Right atrium auricular region (tissue), 2 donors: ENCODE data around the gene RAPGEFL1. TPM values are rescaled to one million over a fixed set of nuclear protein-coding genes. Genes with fewer than 3 reads are reported as not detected.

Experiments used
- DNase-seq: peaks from one replicate; pipeline ENCODE4 v3.0.0-alpha.2; 2019; ENCODE audit warnings: low spot score
- H3K27ac ChIP-seq, 2 donors: fragments of 200-600 bp; sonication (generic); 1 replicate in 1 of 2; 2 replicates in 1 of 2; pipeline ENCODE4 v1.5.1; 2016 to 2019
- H3K27me3 ChIP-seq, 2 donors: fragments of 200-600 bp; sonication (generic); one replicate each; pipeline versions ENCODE4 v1.5.1 to v1.6.0; 2017 to 2019
- H3K36me3 ChIP-seq: fragments of 200-600 bp; sonication (generic); one replicate; pipeline ENCODE4 v1.5.1; 2016
- H3K4me1 ChIP-seq, 2 donors: fragments of 200-600 bp; sonication (generic); one replicate each; pipeline versions ENCODE4 v1.5.1 to v1.6.0; 2017 to 2019
- H3K4me3 ChIP-seq, 2 donors: fragments of 200-600 bp; sonication (generic); 1 replicate in 1 of 2; 2 replicates in 1 of 2; pipeline ENCODE4 v1.5.1; 2017 to 2019; ENCODE audit warnings: mild to moderate bottlenecking in 1 of 2, moderate library complexity in 1 of 2
- H3K9me3 ChIP-seq, 2 donors: fragments of 200-600 bp; sonication (generic); one replicate each; pipeline ENCODE4 v1.5.1; 2019
- CTCF ChIP-seq, 2 donors: fragments of 200-600 bp; sonication (generic); IDR thresholded peaks; one replicate each; pipeline ENCODE4 v1.5.1; 2019; ENCODE audit warnings: antibody characterized with exemption in 2 of 2
- microRNA-seq, 2 donors: library from miRNA; unstranded; fragments of <30 nt; microRNA quantifications; one replicate each; pipeline ENCODE4, GENCODE V29; 2016 to 2017; ENCODE audit warnings: borderline number of aligned reads in 2 of 2, borderline replicate concordance in 1 of 2
- total RNA-seq, 2 donors: library from RNA; depleted of rRNA; stranded (reverse); fragments of >200 nt; gene quantifications; one replicate each; pipeline ENCODE4 v1.1.0, GENCODE V29; 2016

RAPGEFL1 gene
- total RNA-seq, 2 donors from 2014 or later: 1.6 to 2.9 TPM

GRCh38 chr17:40241252-40241834 lies 64.1 kb downstream of the RAPGEFL1 start:
- H3K36me3 ChIP-seq: no peaks in the 10 kb centered on the region
- peaks cover 0 to 24% of the 10 kb centered on the region in 2 donors for H3K4me1 ChIP-seq
- H3K27me3 ChIP-seq: no peaks in the 10 kb centered on the region
- no peak overlapping the region for H3K4me3 ChIP-seq
- DNase-seq: no peak
- H3K27ac ChIP-seq: no peak overlapping the region
- TF ChIP-seq CTCF (IDR thresholded peaks at IDR 0.05): no peak
- H3K9me3 ChIP-seq: no peaks in the 10 kb centered on the region

- Histone ChIP-seq H3K27ac (no peak overlapping the region), H3K4me3 (no peak overlapping the region)
- no peak for TF ChIP-seq CTCF (IDR thresholded peaks at IDR 0.05)
Observed at GRCh38 chr17:40242774-40243173, 65.5 kb downstream of the RAPGEFL1 start.

GRCh38 chr17:40243761-40244160 lies 66.5 kb downstream of the RAPGEFL1 start:
- Histone ChIP-seq H3K27ac (no peak overlapping the region), H3K36me3 (no peaks in the 10 kb centered on the region), H3K4me1 (peaks cover 0 to 31% of the 10 kb centered on the region in 2 donors), H3K4me3 (no peak overlapping the region), H3K9me3 (no peaks in the 10 kb centered on the region), H3K27me3 (no peaks in the 10 kb centered on the region)
- TF ChIP-seq CTCF (IDR thresholded peaks at IDR 0.05): no peak
- DNase-seq: no peak

More at GRCh38 chr17:40242774-40243173, 65.5 kb downstream of the RAPGEFL1 start:
- no peak for DNase-seq
- H3K9me3 ChIP-seq: no peaks in the 10 kb centered on the region
- H3K27me3 ChIP-seq: no peaks in the 10 kb centered on the region
- H3K36me3 ChIP-seq: no peaks in the 10 kb centered on the region
- peaks cover 0 to 24% of the 10 kb centered on the region in 2 donors for H3K4me1 ChIP-seq

- no peaks in the 10 kb centered on the region for H3K9me3 ChIP-seq
- peaks cover 0 to 36% of the 10 kb centered on the region in 2 donors for H3K4me1 ChIP-seq
- H3K4me3 ChIP-seq: no peak overlapping the region
- no peaks in the 10 kb centered on the region for H3K36me3 ChIP-seq
- H3K27ac ChIP-seq: no peak overlapping the region
- TF ChIP-seq CTCF (IDR thresholded peaks at IDR 0.05): no peak
- no peaks in the 10 kb centered on the region for H3K27me3 ChIP-seq
- no peak for DNase-seq
Observed at GRCh38 chr17:40244255-40244654, 67.0 kb downstream of the RAPGEFL1 start.

Small RNA genes lying within 50 kb of the gene (microRNA-seq; reads per million reads assigned to microRNA genes)
- gene MIR6866 (1.4 to 2.8 reads per million in 2 donors), gene MIR6867 (0 reads per million in 2 donors)

Other genes with a start within 250 kb of the RAPGEFL1 start
- 10 to 100 TPM; 31.5 to 41.5 TPM for gene ORMDL3, start 249.9 kb upstream of the RAPGEFL1 start, total RNA-seq
- not detected for gene LRRC3C, start 249.7 kb upstream of the RAPGEFL1 start, total RNA-seq
- gene GSDMA, start 214.5 kb upstream of the RAPGEFL1 start, total RNA-seq: under 1 TPM in 1 of 2 donors, not detected in 1; 0.75 TPM
- 10 to 100 TPM; 76.3 to 88.8 TPM for gene PSMD3, start 196.7 kb upstream of the RAPGEFL1 start, total RNA-seq
- gene CSF3, start 162.0 kb upstream of the RAPGEFL1 start, total RNA-seq: 1 to 10 TPM in 1 of 2 donors, not detected in 1; 1.3 TPM
- 10 to 100 TPM; 44.2 to 44.7 TPM for gene MED24, start 123.1 kb upstream of the RAPGEFL1 start, total RNA-seq
- gene THRA, start 114.5 kb upstream of the RAPGEFL1 start, total RNA-seq: 10 to 100 TPM; 60.3 to 69.0 TPM
- gene NR1D1, start 76.9 kb upstream of the RAPGEFL1 start, total RNA-seq: 1 to 10 TPM; 8.3 to 9.9 TPM
- 10 to 100 TPM; 42.2 to 52.5 TPM for gene MSL1, start 55.5 kb upstream of the RAPGEFL1 start, total RNA-seq
- gene CASC3, start 36.9 kb upstream of the RAPGEFL1 start, total RNA-seq: 10 to 100 TPM; 26.0 to 35.5 TPM
- gene WIPF2, start 41.8 kb downstream of the RAPGEFL1 start, total RNA-seq: 1 to 10 TPM; 5.0 to 8.5 TPM
- 1 to 10 TPM in 1 of 2 donors, under 1 TPM in 1; 0.44 to 1.0 TPM for gene CDC6, start 110.4 kb downstream of the RAPGEFL1 start, total RNA-seq
- 10 to 100 TPM; 28.5 to 51.7 TPM for gene RARA, start 131.7 kb downstream of the RAPGEFL1 start, total RNA-seq
- gene GJD3, start 187.3 kb downstream of the RAPGEFL1 start, total RNA-seq: 1 to 10 TPM in 1 of 2 donors, not detected in 1; 1.6 TPM
- 1 to 10 TPM in 1 of 2 donors, under 1 TPM in 1; 0.31 to 3.7 TPM for gene TOP2A, start 240.4 kb downstream of the RAPGEFL1 start, total RNA-seq